PC-9 (cell line): Measurements from ENCODE around the gene PIPOX.

Experiments
- EZH2 ChIP-seq: fragments of 200-600 bp; sonication (generic); IDR thresholded peaks from 2 replicates; pipeline ENCODE4 v1.8.0; 2017; ENCODE audit warnings: antibody characterized with exemption, low read depth
- TF ChIP-seq, protein P1 (sequence below): fragments of 200-600 bp; sonication (generic); conservative IDR thresholded peaks from 2 replicates; pipeline ENCODE4 v1.6.1; 2017; ENCODE audit warnings: mixed run types, antibody characterized with exemption, mild to moderate bottlenecking, moderate library complexity

DNA sequence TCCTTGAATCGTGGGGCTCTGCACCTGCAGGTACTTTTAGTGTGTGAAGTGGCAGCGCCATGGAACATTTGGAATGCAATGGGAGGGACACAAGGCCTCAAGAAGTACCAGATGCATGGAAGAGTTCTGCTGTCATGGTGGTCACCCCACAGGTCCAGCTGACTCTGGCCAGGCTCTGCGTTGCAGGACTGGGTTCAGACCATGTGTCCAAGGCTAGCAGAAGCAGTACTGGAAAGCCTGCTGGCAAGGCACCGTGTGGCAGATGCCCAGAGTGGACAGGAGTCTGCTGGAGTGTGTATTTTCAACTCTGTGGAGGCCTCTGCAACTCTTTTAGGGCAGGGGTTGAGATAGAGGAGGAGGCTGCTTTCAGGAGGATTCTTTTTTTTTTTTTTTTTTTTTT is 2.1 kb downstream of the PIPOX start:
- TF ChIP-seq EZH2, result no peak
- TF ChIP-seq, protein P1, sequence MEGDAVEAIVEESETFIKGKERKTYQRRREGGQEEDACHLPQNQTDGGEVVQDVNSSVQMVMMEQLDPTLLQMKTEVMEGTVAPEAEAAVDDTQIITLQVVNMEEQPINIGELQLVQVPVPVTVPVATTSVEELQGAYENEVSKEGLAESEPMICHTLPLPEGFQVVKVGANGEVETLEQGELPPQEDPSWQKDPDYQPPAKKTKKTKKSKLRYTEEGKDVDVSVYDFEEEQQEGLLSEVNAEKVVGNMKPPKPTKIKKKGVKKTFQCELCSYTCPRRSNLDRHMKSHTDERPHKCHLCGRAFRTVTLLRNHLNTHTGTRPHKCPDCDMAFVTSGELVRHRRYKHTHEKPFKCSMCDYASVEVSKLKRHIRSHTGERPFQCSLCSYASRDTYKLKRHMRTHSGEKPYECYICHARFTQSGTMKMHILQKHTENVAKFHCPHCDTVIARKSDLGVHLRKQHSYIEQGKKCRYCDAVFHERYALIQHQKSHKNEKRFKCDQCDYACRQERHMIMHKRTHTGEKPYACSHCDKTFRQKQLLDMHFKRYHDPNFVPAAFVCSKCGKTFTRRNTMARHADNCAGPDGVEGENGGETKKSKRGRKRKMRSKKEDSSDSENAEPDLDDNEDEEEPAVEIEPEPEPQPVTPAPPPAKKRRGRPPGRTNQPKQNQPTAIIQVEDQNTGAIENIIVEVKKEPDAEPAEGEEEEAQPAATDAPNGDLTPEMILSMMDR, result no peak
